NCI-H187 treated with DMSO at 0.1 percent for 48 hours (cell line): ENCODE measurements around the gene ASIC4.

Experiments
- DNase-seq: peaks from one replicate; lab custom pipeline; 2025; lab: John Stamatoyannopoulos, UW

ASIC4 gene

GRCh38 chr2:219515874-219516629, 1.8 kb downstream of the ASIC4 start:
- DNase-seq, result no peak

GRCh38 chr2:219516888-219517287, 2.6 kb downstream of the ASIC4 start:
- DNase-seq, result no peak

GRCh38 chr2:219517954-219518778, 3.9 kb downstream of the ASIC4 start:
- DNase-seq, result no peak

- no peak for DNase-seq
These were observed 5.2 kb downstream of the ASIC4 start for GRCh38 chr2:219519526-219519916.

- DNase-seq, result no peak
These were observed 5.8 kb downstream of the ASIC4 start for GRCh38 chr2:219520079-219520478.

- DNase-seq, result no peak
These were observed 7.0 kb downstream of the ASIC4 start for GRCh38 chr2:219521066-219521880.

GRCh38 chr2:219522111-219523030, 8.1 kb downstream of the ASIC4 start:
- no peak for DNase-seq

- no peak for DNase-seq
These were observed 8.9 kb downstream of the ASIC4 start for GRCh38 chr2:219523031-219523671.

- no peak for DNase-seq
These were observed 10.5 kb downstream of the ASIC4 start for GRCh38 chr2:219524817-219525216.

GRCh38 chr2:219525533-219526232, 11.4 kb downstream of the ASIC4 start:
- no peak for DNase-seq

- DNase-seq, result no peak
These were observed 12.2 kb downstream of the ASIC4 start for GRCh38 chr2:219526320-219527075.

- DNase-seq, result no peak
These were observed 12.8 kb downstream of the ASIC4 start for GRCh38 chr2:219527076-219527394.

- DNase-seq, result no peak
These were observed 13.2 kb downstream of the ASIC4 start for GRCh38 chr2:219527472-219527871.

- no peak for DNase-seq
These were observed 16.0 kb downstream of the ASIC4 start for GRCh38 chr2:219530048-219530963.

- no peak for DNase-seq
These were observed 17.5 kb downstream of the ASIC4 start for GRCh38 chr2:219531639-219532377.

GRCh38 chr2:219532378-219532649, 18.0 kb downstream of the ASIC4 start:
- no peak for DNase-seq

- no peak for DNase-seq
These were observed 19.8 kb downstream of the ASIC4 start for GRCh38 chr2:219533930-219534661.
